GM19099 (cell line): ENCODE data around the gene SH3BP1.

ENCODE experiments used
- POLR2A ChIP-seq: IDR thresholded peaks from 3 replicates; pipeline ENCODE4 v1.6.1; 2011; ENCODE audit warnings: low read depth; ENCODE audit not compliant: insufficient read length; ENCODE audit errors: extremely low read depth

The SH3BP1 gene

GRCh38 chr22:37678372-37678771 lies 38.9 kb downstream of the SH3BP1 start:
- no peak for TF ChIP-seq POLR2A

GRCh38 chr22:37679670-37680069 lies 40.2 kb downstream of the SH3BP1 start:
- no peak for TF ChIP-seq POLR2A

DNA sequence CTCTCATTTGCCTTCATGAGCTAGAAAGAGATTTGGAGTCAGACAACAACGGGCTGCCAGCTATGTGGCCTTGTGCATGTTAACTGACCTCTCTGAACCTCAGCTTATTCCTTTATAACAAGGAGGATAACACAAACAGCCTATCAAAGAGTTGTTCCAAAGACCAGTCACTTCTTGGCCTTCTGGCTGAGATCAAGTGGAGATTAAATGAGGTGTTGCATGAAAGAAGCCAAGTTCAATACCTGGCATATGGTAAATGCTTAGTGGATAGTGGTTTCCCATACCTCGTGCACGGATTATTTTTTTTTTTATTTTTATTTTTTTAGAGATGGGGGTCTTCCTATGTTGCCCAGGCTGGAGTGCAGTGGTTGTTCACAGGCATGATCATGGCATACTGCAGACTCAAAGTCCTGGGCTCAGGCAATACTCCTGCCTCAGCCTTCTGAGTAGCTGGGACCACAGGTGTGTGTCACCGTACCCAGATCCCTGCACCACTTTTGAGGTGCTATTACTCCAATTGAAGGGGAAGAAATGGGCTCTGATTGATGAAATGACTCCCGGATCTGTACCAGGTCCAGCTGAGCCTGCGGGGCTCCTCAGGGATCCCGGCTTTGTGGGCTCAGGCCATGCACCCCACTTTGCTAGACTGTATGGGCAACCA lies 40.9 kb downstream of the SH3BP1 start:
- no peak for TF ChIP-seq POLR2A

DNA sequence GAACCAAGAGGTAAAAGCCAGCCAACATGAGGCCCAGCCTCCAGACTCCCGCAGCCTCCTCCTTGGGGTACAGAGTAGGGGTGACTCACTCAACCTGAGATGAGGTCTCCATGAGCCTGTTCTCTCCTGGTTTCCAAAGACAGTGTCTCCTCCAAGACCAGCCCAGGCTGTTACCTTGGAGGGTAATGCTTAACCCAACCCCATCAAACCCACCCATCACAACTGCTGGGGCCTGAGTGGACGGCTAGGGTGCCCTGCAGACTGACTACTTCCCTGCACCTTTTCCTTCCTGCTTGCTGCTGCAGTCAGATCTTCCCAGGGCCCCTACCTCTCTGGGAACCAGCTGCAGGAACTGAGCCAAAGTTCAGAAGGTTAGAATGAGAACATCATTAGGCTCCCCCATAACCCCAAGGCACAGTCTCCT lies 41.5 kb downstream of the SH3BP1 start:
- no peak for TF ChIP-seq POLR2A

- TF ChIP-seq POLR2A = no peak
These were observed 42.1 kb downstream of the SH3BP1 start for GRCh38 chr22:37681556-37682049.

- no peak for TF ChIP-seq POLR2A
These were observed 45.5 kb downstream of the SH3BP1 start for GRCh38 chr22:37684803-37685615.

GRCh38 chr22:37686002-37686982 lies 46.8 kb downstream of the SH3BP1 start, which contains the start of gene NOL12:
TSS of gene NOL12 (plus strand) at chr22:37686343. CDS start at chr22:37686393, 50 bp downstream.
- TF ChIP-seq POLR2A = peak; percentile 78

GRCh38 chr22:37690407-37690806 lies 50.9 kb downstream of the SH3BP1 start:
- TF ChIP-seq POLR2A = no peak

DNA sequence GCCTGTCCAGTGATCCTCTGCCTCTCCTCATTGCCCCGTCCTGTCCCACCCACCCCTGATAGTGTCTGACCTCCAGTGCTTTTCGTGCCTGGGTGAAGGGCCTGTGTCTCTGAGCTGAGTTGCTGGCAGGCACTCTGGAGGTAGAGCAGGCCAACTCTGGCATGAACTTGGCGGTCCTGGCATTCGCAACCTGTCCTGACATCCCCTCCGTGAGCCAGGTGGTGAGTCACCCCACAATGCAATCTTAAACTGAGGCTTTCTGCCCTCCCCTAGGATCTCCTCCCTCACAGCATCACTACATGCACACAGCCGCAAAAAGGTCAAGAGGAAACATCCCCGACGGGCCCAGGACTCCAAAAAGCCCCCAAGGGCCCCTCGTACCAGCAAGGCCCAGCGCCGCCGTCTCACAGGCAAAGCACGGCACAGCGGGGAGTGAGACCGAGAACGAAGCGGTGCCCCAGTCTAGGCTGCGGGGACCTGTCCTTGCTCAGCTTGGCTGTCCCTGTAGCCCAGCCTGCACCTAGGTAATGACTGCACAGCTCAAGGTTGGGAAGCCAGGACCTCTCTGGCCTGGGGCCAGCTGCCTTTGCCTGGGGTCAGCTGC lies 51.5 kb downstream of the SH3BP1 start:
- TF ChIP-seq POLR2A = no peak

GRCh38 chr22:37692627-37693285 lies 53.3 kb downstream of the SH3BP1 start:
- TF ChIP-seq POLR2A = no peak

GRCh38 chr22:37696657-37697537 lies 57.4 kb downstream of the SH3BP1 start, which contains the start of gene TRIOBP:
TSS of gene TRIOBP (plus strand) at chr22:37697048. CDS start at chr22:37701366, 4,318 bp downstream.
- TF ChIP-seq POLR2A = no peak

GRCh38 chr22:37697538-37697835 lies 58.0 kb downstream of the SH3BP1 start:
- TF ChIP-seq POLR2A = no peak
